ENCODE data around the gene MROH2A. TPM values are rescaled to one million over a fixed set of nuclear protein-coding genes. Genes with fewer than 3 reads are reported as not detected.

MROH2A gene
- total and polyA plus RNA-seq, 2 experiments from 2014 or later: not detected

DNA sequence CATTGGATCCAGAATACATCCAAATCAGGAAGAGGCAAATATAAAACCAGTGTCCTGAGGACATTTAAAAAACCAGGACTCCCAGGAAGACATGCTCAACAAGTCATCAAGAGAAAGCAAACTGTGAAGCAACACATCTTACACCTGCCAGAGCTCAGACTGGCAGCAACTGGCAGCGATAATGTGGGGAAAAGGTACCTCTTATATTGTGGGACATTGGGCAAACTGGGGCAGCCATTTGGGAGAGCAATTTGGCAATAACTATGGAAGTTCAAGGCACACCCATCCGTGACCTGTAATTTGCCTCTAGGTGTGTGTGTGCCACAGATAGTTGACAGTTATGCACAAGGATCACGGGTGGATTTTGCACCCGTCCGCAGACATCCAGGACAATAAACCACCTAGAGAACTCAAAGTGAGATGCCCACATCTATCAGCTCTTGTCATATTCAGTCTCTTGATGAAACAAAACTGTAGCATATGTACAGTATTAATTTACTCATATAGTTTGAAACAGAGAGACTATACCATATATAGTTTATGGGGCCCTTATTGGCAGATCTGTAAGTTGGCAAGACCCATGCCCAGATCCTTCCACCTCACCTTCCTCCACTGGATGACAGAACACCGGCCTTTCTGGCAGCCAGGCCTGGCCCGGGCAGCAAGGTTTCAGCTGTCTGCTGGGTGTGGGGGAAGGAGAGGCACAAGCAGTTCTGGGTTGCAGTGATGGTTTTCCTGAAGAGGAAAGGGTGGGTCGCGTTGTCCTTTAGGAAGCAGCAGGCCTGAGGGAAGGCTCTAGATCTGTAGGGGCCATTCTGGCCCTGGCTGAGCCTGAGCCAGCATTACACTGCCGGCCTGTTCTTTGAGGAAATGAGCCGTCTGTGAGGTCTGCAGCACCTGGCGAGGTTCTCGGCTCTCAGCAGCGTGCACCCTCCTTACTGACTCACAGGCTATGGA lies 57.4 kb downstream of the MROH2A start:
- Histone ChIP-seq H3K9ac (no peak overlapping the region), H3K79me2 (ENCODE audit: insufficient read depth) (peaks cover 46% of the 10 kb centered on the region), H3K4me2 (ENCODE audit: unreplicated experiment) (no peak overlapping the region), H4K20me1 (ENCODE audit: insufficient read depth) (no peaks in the 10 kb centered on the region), H3K27me3 (replicated peaks; ENCODE audit: insufficient read depth) (no peaks in the 10 kb centered on the region), H3K36me3 (ENCODE audit: low read depth) (no peaks in the 10 kb centered on the region), H3K4me3 (no peak overlapping the region), H3K27ac (no peak overlapping the region), H3K9me3 (ENCODE audit: low read depth) (peaks cover 2% of the 10 kb centered on the region), H2AFZ (no peak overlapping the region), H3K9me2 (ENCODE audit: insufficient read depth) (no peaks in the 10 kb centered on the region), H3F3A (ENCODE audit: insufficient read depth) (no peaks in the 10 kb centered on the region), H3K4me1 (ENCODE audit: insufficient read depth) (no peaks in the 10 kb centered on the region)
- in situ Hi-C loops (cut with MboI): no loop called here
- no peak for DNase-seq
- 98 to 99% methylated on average over 14 of the region's 14 CpGs for WGBS, 2 experiments (ENCODE audit: low coverage in 1 of 2, low lambda C conversion rate in 2 of 2, missing lambda C conversion rate in 2 of 2)
- TF ChIP-seq EZH2phosphoT487 (IDR thresholded peaks at IDR 0.05; ENCODE audit: insufficient read depth, low read depth) (no peak), EZH2 (IDR thresholded peaks at IDR 0.05; ENCODE audit: insufficient read depth, poor library complexity, severe bottlenecking) (no peak)

DNA sequence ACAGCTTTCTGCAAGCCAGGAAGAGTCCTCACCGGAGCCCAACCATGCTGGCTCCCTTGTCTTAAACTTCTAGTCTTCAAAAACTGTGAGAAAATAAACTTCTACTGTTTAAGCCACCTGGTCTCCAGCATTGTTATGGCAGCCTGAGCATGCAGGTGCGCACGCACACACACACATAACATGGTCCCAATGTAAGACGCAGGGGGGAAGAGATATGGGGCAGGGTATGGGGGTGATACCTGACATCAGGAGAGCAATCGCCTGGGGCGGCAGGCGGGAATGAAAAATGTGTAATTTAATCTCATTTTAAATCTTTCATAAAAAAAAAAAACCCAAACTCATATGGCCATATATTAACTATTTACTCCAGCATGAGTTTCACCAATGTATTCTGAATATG lies 58.2 kb downstream of the MROH2A start:
- Histone ChIP-seq H4K20me1 (ENCODE audit: insufficient read depth) (no peaks in the 10 kb centered on the region), H3K4me1 (ENCODE audit: insufficient read depth) (no peaks in the 10 kb centered on the region), H3K36me3 (ENCODE audit: low read depth) (no peaks in the 10 kb centered on the region), H3K27ac (no peak overlapping the region), H3K79me2 (ENCODE audit: insufficient read depth) (peaks cover 54% of the 10 kb centered on the region), H3K9me2 (ENCODE audit: insufficient read depth) (no peaks in the 10 kb centered on the region), H3K4me2 (ENCODE audit: unreplicated experiment) (no peak overlapping the region), H3F3A (ENCODE audit: insufficient read depth) (no peaks in the 10 kb centered on the region), H3K4me3 (no peak overlapping the region), H3K27me3 (replicated peaks; ENCODE audit: insufficient read depth) (no peaks in the 10 kb centered on the region), H3K9me3 (ENCODE audit: low read depth) (peaks cover 2% of the 10 kb centered on the region), H3K9ac (no peak overlapping the region), H2AFZ (no peak overlapping the region)
- WGBS, 2 experiments (ENCODE audit: low coverage in 1 of 2, low lambda C conversion rate in 2 of 2, missing lambda C conversion rate in 2 of 2): 98 to 100% methylated on average over 7 of the region's 7 CpGs
- TF ChIP-seq EZH2 (IDR thresholded peaks at IDR 0.05; ENCODE audit: insufficient read depth, poor library complexity, severe bottlenecking): no peak
- TF ChIP-seq EZH2phosphoT487 (IDR thresholded peaks at IDR 0.05; ENCODE audit: insufficient read depth, low read depth): no peak
- DNase-seq: no peak
- in situ Hi-C loops (cut with MboI): no loop called here

DNA sequence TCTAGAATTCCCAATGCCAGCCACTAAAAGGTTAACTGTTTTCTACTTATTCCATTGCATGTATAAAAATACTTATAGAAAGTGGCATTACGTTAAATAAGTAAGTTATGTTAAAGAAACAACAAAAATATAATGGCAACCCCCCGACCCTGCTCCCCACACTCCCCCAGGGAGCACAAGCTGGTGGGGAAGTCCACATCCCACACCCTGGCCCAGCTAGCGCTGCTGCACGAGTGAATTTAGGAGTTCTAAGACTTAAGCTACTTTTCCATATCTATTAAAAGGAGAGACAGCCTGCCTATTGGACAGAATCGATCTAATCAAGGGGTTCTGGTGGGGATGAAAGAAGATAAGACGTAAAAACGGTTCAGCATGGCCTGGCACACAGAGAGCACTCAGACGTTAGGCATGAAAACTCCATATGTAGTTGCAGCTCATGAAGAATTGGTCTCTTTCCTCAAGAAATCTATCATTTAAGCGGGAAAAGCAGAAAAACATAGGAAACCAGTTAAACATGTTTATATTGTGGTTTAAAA lies 59.6 kb downstream of the MROH2A start:
- Histone ChIP-seq H3K4me1 (ENCODE audit: insufficient read depth) (no peaks in the 10 kb centered on the region), H3K9me3 (ENCODE audit: low read depth) (peaks cover 2% of the 10 kb centered on the region), H4K20me1 (ENCODE audit: insufficient read depth) (no peaks in the 10 kb centered on the region), H3K4me2 (ENCODE audit: unreplicated experiment) (no peak overlapping the region), H3K4me3 (no peak overlapping the region), H3F3A (ENCODE audit: insufficient read depth) (no peaks in the 10 kb centered on the region), H3K27ac (no peak overlapping the region), H3K27me3 (replicated peaks; ENCODE audit: insufficient read depth) (no peaks in the 10 kb centered on the region), H3K9me2 (ENCODE audit: insufficient read depth) (no peaks in the 10 kb centered on the region), H2AFZ (no peak overlapping the region), H3K79me2 (ENCODE audit: insufficient read depth) (peaks cover 67% of the 10 kb centered on the region), H3K36me3 (ENCODE audit: low read depth) (no peaks in the 10 kb centered on the region; the same call in 1 of the 2 replicates), H3K9ac (no peak overlapping the region)
- no peak for DNase-seq
- TF ChIP-seq EZH2 (IDR thresholded peaks at IDR 0.05; ENCODE audit: insufficient read depth, poor library complexity, severe bottlenecking): no peak
- TF ChIP-seq EZH2phosphoT487 (IDR thresholded peaks at IDR 0.05; ENCODE audit: insufficient read depth, low read depth): no peak
- 80 to 81% methylated on average over 9 of the region's 9 CpGs for WGBS, 2 experiments (ENCODE audit: low coverage in 1 of 2, low lambda C conversion rate in 2 of 2, missing lambda C conversion rate in 2 of 2)
- in situ Hi-C loops (cut with MboI): no loop called here

DNA sequence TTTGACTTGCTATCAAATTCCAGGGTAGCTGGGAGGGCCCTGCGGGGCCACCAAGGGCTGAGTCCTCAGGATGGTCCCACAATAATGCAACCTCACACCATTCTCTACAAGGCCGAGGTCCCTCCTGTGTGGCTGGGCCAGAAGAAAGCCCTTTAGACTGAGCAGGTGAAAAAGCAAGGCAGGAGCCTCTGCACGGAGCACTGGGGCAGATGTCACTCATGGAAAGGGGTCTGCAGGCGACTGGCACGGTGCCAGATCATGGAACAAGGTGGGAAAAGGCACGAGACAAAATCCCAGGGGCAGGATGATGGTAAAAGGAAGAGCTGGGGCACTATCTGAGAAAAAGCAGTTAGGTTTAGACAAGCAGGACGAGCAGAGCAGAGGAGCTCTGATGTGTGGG lies 60.1 kb downstream of the MROH2A start:
- Histone ChIP-seq H3K9ac (no peak overlapping the region), H3K79me2 (ENCODE audit: insufficient read depth) (peaks cover 72% of the 10 kb centered on the region), H3K27ac (no peak overlapping the region), H3K36me3 (ENCODE audit: low read depth) (no peaks in the 10 kb centered on the region; the same call in 1 of the 2 replicates), H3K4me3 (no peak overlapping the region), H3K27me3 (replicated peaks; ENCODE audit: insufficient read depth) (no peaks in the 10 kb centered on the region), H4K20me1 (ENCODE audit: insufficient read depth) (no peaks in the 10 kb centered on the region), H3K9me2 (ENCODE audit: insufficient read depth) (no peaks in the 10 kb centered on the region), H3F3A (ENCODE audit: insufficient read depth) (no peaks in the 10 kb centered on the region), H3K4me1 (ENCODE audit: insufficient read depth) (no peaks in the 10 kb centered on the region), H3K4me2 (ENCODE audit: unreplicated experiment) (no peak overlapping the region), H3K9me3 (ENCODE audit: low read depth) (peaks cover 2% of the 10 kb centered on the region), H2AFZ (no peak overlapping the region)
- TF ChIP-seq EZH2 (IDR thresholded peaks at IDR 0.05; ENCODE audit: insufficient read depth, poor library complexity, severe bottlenecking) (no peak), EZH2phosphoT487 (IDR thresholded peaks at IDR 0.05; ENCODE audit: insufficient read depth, low read depth) (no peak)
- WGBS, 2 experiments (ENCODE audit: low coverage in 1 of 2, low lambda C conversion rate in 2 of 2, missing lambda C conversion rate in 2 of 2): 57 to 59% methylated on average over 7 of the region's 7 CpGs
- in situ Hi-C loops (cut with MboI): no loop called here
- DNase-seq: no peak
